NOMO-1 (cell line): Measurements from ENCODE around the gene STK39.
"Not testable (repeated sequence)": the region's sequence is repeated elsewhere in the genome, so short reads cannot be mapped to it uniquely, and the experiment has no call there.

ENCODE experiments used
- DNase-seq, 2 experiments: peaks; one replicate each; lab custom pipeline; 2025; ENCODE audit not compliant: unreplicated experiment in 2 of 2; lab: John Stamatoyannopoulos, UW

STK39 gene

DNA sequence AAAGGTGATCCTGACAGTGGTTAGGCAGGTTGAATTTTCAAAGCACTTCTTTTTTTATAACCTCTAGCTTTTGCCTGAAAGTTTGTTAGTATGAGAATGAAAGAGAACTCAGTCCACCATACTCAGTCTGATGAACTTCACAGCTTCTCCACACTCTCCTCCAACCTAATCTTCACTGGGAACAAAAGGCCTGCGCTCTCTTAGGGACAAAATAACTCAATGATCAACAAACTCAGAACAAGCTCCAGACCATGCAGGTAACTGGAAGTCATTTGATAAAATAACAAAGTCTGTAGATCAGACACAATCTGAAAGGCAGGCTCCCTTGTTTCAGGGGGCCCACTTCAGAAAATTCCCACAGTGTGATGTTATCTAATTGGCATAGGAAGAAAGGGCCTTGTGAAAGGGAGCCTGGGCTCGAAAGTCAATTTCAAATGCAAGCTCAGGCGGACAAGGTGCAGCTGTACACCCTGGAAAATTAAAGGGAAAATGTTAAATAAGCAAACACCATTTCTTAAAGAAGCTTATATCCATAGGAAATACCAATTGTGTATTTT, 142.2 kb downstream of the STK39 start:
- no peak for DNase-seq

GRCh38 chr2:168097431-168097830, 150.0 kb downstream of the STK39 start:
- DNase-seq: no peak

GRCh38 chr2:168096158-168096557, 151.2 kb downstream of the STK39 start:
- DNase-seq: no peak

GRCh38 chr2:168091986-168092385, 155.4 kb downstream of the STK39 start:
- no peak for DNase-seq

DNA sequence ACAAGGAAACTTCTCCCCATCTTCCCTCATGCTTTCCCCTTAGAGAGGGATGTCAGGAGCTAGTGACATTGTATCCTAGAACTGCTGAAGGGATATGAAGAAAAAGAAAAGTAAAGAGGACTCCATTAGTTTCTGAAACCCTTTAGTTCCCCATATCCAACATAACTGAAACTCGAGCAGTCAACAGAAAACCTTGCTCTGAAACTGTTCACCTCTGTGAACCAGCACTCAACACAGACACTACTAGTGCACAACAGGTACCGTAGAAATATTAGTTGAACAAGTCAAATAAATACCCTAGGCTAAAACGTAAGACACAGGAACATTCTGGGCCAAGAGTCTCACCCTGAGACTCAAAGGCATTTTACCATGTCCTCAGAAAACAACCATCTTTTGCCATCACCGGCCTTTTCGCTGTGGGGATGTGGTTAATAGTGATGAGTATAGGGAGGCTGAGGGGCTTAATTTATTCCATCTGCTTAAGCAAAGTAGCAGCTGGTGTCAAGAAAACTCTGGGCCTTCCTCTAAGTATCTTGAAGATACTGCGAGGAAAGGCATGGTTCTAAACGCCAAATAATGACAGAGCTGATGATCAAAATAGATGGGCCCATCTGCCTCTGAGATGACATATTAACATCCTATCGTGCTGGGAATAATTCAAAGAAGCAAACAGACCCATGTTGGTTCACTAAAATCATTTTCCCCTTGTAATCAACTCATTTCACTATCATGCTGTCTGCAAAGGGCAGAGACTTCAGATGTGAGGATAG, 156.8 kb downstream of the STK39 start:
- no peak for DNase-seq

GRCh38 chr2:168089200-168089599, 158.2 kb downstream of the STK39 start:
- peak in 1 of 2 experiments; percentile 4 for DNase-seq

DNA sequence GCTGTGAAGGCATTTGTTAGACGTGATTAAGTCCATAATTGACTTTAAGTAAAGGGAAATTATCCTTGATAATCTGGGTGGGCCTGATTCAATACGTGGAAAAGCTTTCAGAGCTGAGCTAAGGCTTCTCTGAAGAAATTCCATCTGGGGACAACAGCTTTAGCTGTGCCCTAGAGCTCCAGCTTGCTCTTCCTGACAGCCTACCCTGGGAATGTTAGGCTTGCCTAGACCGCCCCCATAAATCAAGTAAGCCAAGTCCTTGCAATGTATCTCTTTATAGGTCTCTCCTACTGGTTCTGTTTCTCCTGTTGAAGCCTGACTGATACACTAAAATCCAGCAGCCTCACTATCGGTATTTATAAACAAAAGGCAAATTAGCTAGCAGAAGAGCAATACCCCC, 160.0 kb downstream of the STK39 start:
- DNase-seq: no peak

DNA sequence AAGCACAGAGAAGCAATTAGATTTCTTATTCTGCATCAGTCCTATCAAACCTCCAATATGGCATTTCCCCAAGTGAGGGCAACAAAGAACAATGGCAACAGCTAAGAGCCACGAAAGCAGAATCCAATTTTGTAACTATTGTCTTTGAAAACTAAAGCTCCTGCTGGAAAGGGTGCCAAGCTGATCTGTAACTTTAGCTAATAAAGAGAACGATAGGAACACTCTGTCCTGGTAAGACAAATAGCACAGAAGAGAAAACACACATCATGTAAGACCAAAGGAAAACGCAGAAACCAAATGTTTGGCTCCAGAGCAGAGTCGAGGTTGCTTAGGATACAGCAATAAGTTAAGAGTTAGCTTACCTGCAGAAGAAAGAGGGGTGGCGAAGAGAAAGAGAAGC, 160.5 kb downstream of the STK39 start:
- no peak for DNase-seq

GRCh38 chr2:168085801-168086361, 161.5 kb downstream of the STK39 start:
- DNase-seq: no peak

GRCh38 chr2:168084288-168084687, 163.1 kb downstream of the STK39 start:
- no peak for DNase-seq

- not testable (repeated sequence) for DNase-seq
Observed at GRCh38 chr2:168081452-168081851, 165.9 kb downstream of the STK39 start.

GRCh38 chr2:168079236-168079635, 168.2 kb downstream of the STK39 start:
- DNase-seq: no peak

- no peak for DNase-seq
Observed at GRCh38 chr2:168076731-168077130, 170.7 kb downstream of the STK39 start.

GRCh38 chr2:168075446-168075845, 171.9 kb downstream of the STK39 start:
- no peak for DNase-seq

DNA sequence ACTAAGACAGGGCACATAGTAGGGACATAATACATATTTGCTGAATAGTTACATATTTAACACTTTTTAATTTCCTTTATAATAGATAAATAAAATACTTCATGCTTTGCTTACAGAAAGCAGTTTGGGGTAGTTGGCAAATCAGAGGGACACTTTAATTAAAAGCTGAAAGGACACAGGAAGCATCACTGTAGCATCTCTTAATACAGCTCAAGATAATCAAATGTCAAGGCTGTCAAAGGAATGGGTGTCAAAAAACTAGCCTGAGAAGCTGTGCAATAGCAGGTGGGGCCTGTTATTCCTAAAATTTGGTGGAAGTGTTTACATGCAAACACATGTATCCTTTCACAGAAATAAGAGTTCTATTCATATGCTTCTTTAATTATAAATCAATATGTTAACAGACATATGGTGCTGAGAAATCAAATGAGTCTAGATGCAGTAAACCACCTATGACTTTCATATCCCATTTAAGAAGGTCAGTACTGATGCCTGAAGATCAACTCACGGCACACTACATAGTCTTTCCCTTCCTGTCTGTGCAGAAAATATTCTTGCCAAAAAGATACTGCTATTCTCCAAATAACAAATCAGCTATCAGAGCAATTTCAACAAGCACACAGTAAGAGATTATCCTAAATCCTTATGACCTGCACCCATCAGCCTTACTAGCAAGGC, 174.6 kb downstream of the STK39 start:
- DNase-seq: no peak

DNA sequence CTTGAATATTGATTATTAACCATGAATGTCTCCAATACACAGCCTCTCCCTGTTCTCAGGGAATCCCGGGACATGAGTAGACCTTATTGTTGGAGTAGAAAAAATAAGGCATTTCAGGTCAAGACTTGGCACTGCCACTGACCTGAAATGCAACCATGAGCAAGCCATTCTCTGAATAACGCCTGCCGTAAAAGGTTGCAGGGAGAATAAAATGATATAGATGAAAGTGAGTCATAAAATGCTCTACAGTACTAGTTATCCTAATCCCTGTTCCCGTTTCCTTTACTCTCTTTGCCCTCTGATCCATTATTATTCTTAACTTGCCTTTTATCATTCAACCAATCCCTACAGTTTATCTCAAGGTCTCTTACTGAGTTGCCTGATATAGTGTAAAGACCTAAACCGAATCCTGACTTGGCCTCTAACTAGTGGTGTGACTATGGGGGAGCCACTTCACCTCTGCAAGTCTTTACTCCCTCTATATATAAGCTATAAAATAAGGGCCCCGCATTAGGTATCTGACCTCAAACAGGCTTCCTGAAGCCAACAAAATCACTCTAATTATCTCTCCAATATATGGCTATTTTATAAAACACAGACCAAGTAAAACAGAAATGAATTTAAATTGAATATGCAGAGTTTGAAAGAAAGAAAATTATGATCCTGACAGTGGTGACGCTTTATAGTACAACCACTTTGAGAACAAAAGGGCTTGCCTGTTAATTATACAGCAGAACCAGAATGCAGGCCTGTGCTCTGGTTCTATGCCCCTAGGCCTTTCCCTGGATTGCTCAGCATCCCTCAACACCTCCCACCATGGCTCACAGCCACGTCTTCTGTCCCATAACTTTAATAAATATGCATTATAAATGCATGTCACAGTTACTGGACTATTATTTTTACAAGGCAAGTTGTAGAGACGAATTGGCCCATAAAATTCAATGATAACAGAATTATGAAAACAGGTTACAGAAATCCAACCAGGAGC, 183.1 kb downstream of the STK39 start:
- no peak for DNase-seq

DNA sequence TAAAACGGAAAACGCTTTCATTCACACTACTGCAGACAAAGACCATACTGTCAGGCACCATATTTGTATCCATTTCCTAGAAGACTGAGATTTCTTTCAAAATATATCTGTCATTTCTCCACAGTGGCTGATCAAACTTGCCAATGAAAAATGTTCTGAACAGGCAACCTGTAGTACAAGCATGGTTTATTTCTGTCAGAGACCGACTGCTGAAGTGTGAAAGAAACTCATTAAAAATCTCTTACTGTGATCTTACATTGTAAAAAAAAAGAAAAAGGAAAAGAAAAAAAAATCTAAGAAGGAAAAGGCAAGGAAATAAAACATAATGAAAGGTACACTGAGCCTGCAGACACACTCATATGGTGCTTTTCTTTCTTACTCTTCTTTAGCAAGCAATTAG, 184.5 kb downstream of the STK39 start:
- no peak for DNase-seq

- no peak for DNase-seq
Observed at GRCh38 chr2:168062054-168062453, 185.3 kb downstream of the STK39 start.

DNA sequence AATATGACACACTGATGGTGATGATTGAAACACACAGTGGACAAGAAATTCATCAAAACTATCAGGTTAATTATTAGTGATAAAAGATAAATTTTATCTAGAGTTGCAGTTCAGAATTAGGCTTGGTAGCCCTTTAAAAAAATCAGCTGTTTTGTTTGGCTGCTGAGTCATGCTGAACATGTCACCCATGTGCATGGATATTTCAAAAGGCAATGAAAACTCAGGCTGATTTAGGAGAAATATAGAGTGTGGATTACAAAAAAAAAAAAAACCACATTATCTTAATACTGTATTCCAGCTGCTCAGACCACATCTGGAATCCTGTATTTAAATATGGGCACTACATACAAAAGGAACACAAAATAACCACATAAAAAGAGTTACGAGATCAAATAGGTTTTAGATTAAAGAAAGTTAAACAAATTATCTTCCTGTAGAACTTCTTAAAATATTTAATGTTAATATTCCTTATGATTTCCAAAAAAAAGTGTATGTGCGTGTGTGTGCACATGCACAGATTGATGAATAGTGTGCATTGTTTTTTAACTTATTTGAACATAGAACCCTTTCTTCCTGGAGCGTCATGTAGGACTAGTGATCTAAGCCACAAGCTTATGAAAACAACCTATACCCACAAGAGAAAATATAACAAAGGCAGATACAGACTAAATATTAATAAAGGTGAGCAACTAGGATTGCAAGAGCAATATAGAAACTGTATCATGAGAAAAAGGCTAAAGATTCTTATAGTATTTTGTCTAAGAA, 186.2 kb downstream of the STK39 start:
- DNase-seq: no peak

DNA sequence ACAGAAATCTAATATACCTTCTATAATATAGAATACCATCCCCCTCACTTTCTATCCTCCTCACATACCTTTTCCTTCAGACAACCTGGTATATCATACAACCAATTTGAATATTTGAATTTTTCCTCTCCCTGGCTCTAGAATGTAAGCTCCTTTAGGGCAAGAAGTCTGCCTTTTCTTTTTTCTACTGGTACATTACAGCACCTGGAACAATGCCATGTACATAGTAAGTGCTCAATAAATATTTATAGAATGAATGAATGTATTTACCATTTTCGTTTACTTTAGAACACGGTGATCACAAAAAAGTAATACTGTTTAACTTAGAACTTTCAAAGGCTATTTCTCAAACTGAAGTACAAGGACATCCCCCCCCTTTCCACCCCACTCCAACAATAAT, 187.6 kb downstream of the STK39 start:
- no peak for DNase-seq
